ENCODE data around the gene CSTA. TPM values are rescaled to one million over a fixed set of nuclear protein-coding genes. Genes with fewer than 3 reads are reported as not detected.

The CSTA gene
- total RNA-seq, 1 experiment from 2014 or later = 0.72 TPM

DNA sequence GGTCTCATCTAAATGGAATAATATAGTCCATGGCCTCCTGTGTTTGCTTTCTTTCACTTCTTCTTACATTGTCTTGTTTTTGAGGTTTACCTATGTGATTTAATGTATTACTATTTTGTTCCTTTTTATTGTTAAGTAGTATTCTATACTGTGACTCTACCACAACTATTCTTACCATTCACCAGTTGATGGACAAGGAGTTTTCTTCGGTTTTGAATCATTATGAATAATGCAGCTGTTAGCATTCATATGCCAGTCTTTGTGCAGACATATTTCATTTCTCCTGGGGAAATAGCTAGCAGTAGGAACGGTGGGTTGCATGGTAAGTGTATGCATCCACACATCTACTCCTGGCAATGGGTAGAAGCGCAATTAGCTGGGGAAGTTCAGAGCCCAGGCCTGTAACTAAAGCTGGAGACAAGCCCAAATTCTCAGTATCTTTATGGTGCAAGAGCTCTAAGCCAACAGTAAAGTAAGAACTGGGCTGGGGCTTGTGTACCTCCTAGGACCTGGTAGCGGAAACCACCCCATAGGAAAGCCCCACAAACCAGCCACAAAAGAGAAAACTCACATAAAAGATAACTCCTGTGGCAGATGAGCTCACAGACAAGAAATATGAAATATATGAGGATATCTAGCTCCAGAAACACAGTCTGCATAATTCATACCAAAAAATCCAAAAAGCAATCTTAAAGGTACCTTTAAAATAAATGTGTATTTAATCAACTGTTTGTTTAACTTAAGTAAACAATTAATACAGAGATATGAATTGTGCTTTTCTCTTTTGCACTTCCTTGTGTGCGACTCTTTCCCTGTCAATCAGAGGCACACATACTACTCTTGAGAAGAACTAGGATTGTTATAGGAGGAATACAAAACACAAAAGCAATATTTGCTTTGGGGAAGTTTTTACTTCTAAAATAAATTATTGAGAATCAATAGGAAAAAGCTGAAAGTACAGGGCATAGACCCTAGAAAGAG lies 2.7 kb upstream of the CSTA start:
- no peak for DNase-seq (ENCODE audit: low read depth)

DNA sequence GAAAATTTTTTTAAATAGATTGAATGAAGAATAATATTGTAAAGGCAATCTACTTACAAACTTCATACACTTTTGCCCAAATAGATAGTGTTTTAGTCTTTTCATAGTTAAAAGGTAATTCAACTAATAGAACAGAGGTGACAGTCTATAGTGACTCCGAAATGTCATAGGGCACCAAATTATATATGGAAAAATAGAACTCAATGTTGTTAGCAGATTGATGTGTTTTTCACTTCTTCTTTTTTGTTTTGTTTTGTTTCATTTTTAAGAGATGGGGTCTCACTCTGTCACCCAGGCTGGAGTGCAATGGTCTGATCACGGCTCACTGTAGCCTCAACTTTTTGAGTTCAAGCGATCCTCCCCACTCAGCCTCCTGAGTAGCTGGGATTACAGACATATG lies 721 bp downstream of the CSTA start:
- DNase-seq (ENCODE audit: low read depth) = no peak

DNA sequence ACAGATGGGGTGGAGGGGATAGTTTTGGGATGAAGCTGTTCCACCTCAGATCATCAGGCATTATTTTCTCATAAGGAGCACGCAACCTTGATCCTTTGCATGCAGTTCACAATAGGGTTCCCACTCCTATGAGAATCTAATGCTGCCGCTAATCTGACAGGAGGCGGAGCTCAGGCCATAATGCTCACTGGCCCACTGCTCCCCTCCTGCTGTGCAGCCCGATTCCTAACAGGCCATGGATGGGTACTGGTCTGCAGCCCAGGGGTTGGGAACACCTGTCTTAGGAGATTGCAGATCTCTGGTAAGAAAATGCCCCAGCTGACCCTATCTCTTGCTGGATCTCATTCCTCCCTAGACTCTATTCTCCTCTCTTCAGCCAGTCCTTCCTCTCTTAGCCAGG lies 6.8 kb downstream of the CSTA start:
- DNase-seq (ENCODE audit: low read depth) = no peak

DNA sequence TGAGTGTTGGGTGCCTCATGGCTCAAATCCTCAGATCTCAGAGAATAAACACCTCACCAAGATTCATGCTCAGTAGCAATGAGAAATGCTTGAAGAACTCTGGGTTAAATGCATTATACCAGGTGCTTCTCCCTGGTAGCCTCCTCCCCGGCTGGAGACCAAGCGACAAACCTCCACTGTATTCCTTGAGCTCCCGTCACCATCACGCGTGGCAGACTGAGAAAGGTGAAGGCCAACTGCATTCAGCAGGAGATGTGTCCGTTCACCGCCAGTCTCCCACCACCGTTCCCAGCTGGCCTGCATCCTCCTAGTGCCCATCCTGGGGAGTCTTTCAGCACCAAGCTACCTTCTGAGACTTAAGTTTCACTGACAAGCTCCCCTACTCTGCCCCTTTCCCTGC lies 7.5 kb downstream of the CSTA start:
- DNase-seq (ENCODE audit: low read depth) = no peak

DNA sequence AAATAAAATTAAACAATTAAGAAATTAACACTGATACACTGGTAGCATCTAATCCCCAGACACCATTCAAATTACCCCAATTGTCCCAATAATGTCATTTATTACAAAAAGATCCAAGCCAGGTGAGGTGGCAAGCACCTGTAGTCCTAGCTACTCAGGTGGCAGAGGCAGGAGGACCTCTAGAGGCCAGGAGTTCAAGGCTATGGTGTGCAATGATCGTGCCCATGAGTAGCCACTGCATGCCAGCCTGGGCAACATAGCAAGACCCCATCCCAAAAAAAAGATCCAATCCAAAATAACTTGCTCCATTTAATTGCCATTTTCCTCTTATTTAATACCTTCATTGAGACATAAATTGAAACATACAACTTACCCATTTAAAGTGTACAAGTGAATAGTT lies 17.8 kb downstream of the CSTA start:
- no peak for DNase-seq (ENCODE audit: low read depth)

DNA sequence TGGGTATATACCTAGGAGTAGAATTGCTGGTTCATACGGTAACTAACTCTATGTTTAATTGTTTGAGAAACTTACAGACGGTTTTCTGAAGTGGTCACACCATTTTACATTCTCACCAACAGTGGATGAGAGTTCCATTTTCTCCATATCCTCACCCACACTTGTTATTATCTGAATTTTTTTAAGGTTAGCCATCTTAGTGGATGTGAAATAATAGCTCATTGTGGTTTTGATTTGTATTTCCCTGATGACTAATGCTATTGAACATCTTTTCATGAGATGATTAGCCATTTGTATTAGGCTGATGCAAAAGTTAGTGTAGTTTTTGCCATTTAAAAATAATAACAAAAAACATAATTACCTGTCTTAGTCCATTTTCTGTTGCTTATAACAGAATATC lies 18.6 kb downstream of the CSTA start:
- no peak for DNase-seq (ENCODE audit: low read depth)

DNA sequence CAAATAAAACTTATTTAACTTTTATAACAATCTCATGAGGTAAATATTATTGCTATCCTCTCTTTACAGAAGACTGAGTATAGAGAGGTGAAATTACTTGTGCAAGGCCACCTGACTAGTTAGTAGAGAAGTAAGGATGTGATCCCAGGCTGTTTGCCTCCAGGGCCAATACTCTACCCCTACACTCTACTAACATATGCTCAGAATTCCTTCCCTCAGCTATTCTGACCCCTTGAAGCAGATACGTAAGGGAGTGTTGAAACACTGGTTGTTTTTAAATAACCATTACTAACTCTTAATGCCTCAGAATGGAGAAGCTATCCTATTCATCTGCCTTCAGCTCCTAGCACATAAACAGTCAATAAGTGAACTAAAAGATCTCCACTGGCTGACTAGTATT lies 24.1 kb downstream of the CSTA start:
- no peak for DNase-seq (ENCODE audit: low read depth)

DNA sequence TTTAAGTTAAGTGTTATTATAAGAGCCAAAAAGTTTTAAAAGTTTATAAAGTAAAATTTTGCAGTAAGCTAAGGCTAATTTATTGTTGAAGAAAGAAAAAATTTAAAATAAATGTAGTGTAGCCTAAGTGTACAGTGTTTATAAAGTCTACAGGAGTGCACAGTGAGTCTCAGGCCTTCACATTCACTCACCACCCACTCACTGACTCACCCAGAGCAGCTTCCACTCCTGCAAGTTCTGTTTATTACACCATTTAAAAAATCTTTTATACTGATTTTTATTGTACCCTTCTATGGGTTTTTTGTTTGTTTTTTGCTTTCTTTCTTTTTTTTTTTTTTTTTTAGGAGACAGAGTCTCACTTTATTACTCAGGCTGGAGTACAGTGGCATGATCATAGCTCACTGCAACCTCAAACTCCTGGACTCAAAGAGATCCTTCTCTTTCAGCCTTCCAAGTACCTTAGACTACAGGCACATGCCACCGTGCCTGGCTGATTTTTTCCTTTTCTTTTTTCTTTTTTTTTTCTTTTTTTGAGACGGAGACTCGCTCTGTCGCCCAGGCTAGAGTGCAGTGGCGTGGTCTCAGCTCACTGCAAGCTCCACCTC lies 25.9 kb downstream of the CSTA start:
- DNase-seq (ENCODE audit: low read depth) = no peak

DNA sequence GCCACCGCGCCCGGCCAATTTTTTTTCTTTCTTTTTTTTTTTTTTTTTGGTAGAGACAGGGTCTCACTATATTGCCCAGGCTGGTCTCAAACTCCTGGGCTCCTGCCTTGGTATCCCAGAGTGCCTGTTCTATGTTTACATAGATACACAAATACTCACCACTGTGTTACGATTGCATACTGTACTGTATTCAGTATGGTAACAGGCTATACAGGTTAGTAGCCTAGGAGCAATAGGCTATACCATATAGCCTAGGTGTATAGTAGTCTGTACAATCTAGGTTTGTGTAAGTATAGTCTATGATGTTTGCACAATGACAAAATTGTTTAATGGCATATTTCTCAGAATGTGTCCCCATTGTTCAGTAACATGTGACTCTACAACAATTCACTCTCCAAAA lies 26.6 kb downstream of the CSTA start:
- DNase-seq (ENCODE audit: low read depth) = no peak

DNA sequence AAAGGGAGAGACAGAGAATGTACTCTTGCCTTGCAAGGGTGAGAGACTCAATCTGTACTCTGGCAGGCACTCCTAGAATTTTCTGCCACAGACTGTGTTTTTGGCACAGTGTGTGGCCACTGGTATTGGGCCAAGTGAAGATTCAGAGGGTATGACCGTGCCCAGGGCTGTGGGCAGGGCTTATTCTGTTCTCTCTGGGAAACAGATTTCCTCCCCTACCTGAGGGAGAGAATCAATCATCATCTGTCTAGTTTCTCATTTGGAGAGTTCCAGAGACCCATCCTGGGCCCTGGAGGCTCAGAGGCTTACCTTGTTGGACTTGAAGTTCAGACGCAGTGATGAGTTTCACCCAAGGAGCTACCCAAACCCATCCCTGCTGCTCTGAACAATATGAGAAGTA lies 28.2 kb downstream of the CSTA start:
- peak; percentile 29 for DNase-seq (ENCODE audit: low read depth)

DNA sequence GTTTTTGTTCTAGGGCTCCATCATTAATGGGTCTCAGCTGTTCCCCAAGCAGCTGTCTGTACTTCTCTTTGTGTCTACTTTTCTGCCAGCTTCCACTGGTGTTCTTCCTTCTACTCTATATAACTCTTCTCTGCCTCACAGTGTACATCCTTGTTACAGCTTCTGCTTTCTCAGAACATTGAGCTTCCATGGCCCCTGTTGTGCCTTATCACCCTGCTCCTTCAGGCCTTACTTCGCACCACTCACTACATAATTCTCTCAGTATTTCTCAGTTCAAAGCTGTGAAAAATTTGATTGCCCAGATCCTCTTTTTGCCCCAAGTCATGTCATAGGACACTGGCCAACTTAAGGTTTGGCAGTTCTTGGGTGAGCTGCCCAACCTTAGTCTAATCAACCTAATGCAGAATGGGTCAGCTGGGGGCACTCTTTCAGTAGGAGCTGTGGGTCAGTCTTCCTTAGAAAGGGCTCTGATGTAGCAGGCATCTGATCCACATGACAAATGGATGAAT lies 28.9 kb downstream of the CSTA start:
- DNase-seq (ENCODE audit: low read depth) = no peak

DNA sequence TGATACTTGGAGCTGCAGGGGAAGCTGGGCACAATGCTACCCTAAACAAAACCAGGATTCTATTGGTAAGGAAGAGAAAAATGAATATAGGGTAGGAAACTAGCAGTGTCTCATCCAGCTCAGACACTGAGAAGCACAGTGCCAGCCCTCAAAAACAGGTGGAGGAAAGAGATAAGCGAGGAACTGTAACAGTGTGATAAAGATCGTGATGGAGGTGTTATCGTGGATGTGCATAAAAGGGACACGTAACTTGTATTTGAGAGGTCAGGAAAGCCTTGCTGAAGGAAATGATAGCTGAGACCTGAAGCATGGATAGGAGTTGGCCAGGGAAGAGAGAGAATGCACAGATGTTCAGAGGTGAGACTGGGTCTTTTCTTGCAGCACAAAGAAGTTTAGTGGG lies 30.6 kb downstream of the CSTA start:
- no peak for DNase-seq (ENCODE audit: low read depth)

DNA sequence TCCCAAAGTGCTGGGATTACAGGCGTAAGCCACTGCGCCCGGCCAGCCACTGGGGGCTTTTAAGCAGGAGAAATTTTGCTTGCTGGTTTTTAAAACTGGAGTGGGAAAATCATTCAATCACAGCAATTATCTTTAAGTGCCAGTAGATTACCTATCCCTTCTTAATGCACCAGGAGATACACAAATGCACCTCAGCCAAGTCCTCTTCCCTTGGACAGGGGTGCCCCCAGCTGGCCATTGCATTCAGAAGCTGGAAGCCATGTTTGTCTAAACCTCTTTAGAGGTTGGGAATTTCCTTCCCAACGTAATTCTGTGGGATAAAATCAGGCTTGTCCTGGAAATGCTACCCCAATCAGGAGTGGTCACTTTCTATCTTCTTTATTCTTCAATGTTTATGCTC lies 31.4 kb downstream of the CSTA start:
- DNase-seq (ENCODE audit: low read depth) = peak; percentile 24

DNA sequence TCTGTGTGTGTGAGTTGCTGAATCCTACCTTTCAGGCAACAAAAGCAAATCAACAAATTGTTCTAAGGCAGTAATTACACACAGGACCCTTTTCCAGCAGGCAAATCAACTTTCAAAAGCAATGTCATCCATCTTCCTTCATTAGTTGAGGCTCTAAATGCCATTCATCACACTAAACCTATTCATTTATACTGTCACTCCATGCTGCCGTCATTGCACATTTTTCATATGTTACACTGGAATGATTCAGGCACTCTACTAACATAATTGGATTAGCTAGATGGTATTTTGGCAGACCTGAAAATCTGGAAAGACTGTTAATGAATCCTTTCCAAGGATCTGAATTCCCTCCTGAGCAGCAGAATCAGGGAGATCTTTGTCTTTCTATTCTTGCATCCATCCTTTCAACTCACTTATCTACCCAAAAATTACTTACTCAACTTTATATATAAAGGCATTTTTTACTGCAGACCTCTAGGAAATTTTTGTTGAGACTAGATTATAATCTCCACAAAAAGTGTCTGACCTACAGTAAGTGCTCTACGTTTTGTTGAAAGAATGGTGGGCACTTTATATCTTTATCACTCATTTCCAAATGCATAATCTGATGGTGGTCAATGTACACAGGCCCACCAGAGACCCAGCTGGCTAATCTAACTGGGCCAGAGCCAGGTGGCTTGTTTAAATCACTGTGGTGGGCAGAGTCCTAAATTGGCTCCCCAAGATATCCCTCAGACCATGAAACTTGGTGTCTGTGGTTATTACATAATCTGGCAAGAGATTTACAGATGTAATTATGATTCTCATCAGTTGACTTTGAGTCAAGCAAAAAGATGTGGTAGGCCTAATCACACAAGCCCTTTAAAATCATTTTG lies 33.0 kb downstream of the CSTA start:
- DNase-seq (ENCODE audit: low read depth) = no peak

DNA sequence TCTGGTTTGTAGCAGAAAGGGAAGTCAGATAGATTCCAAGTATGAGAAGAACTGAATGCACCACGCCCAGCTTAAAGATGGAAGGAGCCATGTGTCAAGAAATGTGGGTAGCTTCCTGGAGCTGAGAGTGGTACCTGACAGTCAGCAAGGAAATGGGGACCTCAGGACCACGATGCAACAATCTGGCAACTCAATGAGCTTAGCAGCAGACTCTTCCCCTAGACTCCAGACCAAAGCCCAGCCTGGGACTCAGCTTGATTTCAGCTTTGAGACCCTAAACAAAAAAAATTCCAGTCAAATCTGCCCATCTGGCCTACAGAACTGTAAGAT lies 33.6 kb downstream of the CSTA start:
- no peak for DNase-seq (ENCODE audit: low read depth)

DNA sequence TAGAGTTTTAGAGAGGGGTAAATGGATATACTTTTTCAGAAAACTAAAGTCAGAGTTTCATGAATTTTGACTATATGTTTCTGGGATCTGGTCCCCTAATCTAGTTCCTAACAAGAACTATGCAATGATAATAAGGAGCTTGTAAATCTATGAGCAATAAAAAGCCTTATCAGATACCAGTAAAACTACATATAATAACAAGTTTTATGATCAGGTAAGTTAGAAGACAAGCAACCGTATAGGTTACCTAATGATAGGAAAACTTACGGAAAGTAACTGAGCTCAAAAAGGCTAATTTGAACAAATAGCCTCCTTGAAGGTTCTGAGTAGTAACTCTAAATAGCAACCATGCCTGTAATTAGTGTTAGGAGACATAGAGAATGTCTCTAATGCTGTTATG lies 37.0 kb downstream of the CSTA start:
- DNase-seq (ENCODE audit: low read depth) = no peak

DNA sequence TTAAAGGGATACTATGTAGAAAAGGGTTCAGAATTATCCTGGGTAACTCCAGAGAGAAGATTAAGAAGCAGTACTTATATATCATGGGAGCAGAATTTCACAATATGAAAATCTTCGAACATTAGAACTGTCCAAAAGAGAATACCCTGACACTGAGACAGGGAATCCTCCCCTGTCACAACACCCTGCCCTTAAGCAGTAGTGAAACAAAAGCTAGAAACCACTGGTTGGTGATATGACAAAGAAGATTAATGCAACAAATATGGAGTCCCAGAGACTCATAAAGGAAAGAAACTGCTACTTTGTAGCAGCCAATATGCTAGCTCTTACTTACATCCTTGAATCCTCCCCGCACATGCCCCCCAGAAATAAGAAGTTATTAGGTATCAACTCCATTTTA lies 39.4 kb downstream of the CSTA start:
- DNase-seq (ENCODE audit: low read depth) = no peak

DNA sequence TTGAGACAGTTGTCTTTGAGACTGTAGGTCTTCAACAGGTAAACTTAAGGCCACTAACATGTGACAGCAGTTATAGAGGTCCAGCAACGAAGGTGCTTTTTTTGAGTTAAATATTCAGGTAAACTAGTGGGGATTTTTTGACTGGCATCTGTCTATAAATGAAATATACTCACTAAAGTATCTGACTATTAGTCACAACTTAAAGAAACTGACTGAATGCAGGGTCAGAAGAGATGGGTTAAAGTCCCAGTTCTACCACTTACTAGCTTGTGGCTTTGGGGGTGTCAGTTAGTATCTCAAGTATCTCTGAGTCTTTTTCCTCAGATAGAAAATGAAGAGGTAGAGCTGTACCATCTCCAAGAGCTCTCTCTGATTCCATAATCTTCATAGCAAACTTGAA lies 40.0 kb downstream of the CSTA start:
- no peak for DNase-seq (ENCODE audit: low read depth)

DNA sequence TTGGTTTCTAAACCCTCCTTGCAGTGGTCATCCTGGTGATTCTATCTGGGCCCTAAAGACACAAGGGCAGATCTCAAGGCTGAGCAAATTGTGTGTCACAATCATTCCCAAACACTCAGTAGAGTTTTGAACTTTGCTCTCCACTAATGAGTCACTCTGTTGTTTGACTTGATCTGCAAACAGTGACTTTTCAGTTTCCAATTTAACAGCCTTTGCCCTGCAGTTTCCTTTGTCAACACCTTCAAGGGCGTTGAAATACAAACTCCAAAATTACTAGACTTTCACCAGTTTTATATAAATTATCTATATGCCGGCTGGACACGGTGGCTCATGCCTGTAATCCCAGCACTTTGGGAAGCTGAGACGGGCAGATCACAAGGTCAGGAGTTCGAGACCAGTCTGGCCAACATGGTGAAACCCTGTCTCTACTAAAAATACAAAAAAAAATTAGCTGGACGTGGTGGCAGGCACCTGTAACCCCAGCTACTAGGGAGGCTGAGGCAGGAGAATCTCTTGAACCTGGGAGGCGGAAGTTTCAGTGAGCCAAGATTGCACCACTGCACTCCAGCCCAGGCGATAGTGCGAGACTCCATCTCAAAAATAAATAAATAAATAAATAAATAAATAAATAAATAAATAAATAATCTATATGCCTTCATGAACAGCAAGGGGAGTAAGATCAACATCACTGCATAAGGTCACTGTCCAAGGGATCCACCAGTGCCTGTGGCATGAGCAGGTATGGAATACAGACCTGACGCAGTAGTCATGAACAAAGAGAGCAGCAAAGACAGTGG lies 40.7 kb downstream of the CSTA start:
- peak; percentile 15 for DNase-seq (ENCODE audit: low read depth)

DNA sequence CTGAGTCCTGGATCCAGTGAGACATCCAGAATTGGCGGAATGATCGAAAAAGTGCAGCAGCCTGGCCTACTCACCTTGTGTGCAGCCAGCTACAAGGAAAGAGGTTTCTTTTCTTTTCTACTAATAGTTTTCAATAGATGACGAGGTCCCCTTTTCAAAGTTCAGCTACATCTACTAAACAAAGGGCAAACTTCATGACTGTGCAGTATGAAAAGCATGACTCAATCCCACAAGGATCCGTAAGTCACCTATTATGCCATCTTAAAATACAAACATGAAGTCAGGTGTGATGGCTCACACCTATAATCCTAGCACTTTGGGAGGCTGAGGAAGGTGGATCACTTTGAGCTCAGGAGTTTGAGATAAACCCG lies 41.3 kb downstream of the CSTA start:
- no peak for DNase-seq (ENCODE audit: low read depth)

DNA sequence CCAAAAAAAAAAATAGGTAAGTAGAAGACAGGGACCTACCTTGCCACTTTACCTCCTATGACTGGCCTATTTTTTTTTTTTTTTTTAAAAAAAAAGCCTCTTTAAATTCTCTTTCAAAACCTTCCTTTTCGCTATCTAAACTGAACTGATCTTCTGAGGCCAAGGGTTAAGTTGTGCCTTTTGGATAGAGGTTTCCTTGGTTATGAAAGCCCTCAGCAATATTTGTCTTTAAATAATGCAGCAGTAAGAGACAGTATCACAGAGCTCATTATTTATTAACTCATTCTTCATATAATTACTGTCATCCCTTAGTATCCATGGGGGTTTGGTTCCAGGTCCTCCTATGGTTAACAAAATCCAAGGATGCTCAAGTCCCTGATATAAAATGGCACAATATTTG lies 49.0 kb downstream of the CSTA start:
- no peak for DNase-seq (ENCODE audit: low read depth)

DNA sequence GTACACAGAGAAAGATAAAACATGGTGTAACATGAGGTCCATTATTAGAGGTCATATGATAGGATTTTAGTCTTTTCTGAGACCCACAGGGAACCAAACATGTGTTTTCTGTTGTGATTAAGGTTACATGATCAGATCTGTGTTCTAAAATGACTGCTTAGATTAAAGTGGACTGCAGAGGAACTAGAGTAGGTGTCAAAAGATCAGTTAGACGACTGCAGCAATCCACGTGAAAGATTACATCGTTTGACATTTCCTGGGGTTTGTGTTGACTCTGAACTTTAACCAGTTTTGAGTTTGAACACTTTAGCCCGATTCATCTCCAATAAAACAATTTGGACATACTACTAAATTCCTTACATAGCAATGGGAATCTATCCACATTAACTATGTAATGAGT lies 52.9 kb downstream of the CSTA start:
- no peak for DNase-seq (ENCODE audit: low read depth)
